ENCODE results near the gene ACTN4.

ACTN4 gene

GRCh38 chr19:38654628-38655055 is 7.2 kb downstream of the ACTN4 start:
- H3K27me3 ChIP-seq (ENCODE audit: control insufficient read depth in 1 of 2, insufficient read depth in 2 of 2, low read length in 2 of 2): no peaks in the 10 kb centered on the region
- peaks cover 96% of the 10 kb centered on the region for H3K4me1 ChIP-seq (ENCODE audit: insufficient read depth, low read length)
- peak overlapping the region; percentile 48 for H3K27ac ChIP-seq (ENCODE audit: low read depth, low read length)
- no peaks in the 10 kb centered on the region for H3K36me3 ChIP-seq (ENCODE audit: insufficient read depth, low read length)
- no peaks in the 10 kb centered on the region for H3K9me3 ChIP-seq (ENCODE audit: low read length)
- H3K9ac ChIP-seq (ENCODE audit: low read length): no peak overlapping the region
- H3K4me3 ChIP-seq (ENCODE audit: low read depth in 1 of 2, low read length in 2 of 2): no peak overlapping the region

DNA sequence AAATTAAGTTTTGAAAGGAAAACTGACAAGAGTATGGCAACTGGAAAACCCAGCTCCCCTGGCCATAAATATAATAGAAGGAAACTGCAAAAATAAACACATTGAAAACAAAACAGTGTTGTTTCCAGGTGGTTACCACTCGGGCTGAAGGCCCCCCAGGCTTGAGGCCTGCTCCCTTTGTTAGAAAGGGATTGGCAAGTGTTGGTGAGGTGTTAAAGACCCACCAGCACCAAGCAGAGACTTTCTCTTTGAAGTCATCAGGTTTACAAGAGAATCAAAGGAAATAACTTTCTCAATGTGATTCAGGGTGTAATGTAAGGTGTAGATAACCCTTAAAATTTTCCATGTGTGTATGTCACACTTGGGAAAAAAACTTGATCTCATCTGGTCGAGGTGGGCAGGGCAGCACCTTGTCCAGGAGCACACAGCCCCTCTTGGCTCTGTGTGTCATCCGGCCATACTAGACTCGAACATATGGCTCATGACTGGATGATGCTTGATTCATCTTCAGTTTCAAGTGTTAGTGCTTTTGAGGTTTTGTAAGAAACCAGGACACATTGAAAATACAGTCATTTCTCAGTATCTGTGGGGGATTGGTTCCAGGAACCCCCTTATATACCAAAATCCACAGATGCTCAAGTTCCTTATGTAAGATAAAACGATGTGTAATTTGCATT is 7.8 kb downstream of the ACTN4 start:
- Histone ChIP-seq H3K9me3 (ENCODE audit: low read length) (no peaks in the 10 kb centered on the region), H3K4me1 (ENCODE audit: insufficient read depth, low read length) (peaks cover 91% of the 10 kb centered on the region), H3K36me3 (ENCODE audit: insufficient read depth, low read length) (no peaks in the 10 kb centered on the region), H3K27ac (ENCODE audit: low read depth, low read length) (peak overlapping the region; percentile 48), H3K9ac (ENCODE audit: low read length) (no peak overlapping the region), H3K4me3 (ENCODE audit: low read depth in 1 of 2, low read length in 2 of 2) (no peak overlapping the region), H3K27me3 (ENCODE audit: control insufficient read depth in 1 of 2, insufficient read depth in 2 of 2, low read length in 2 of 2) (no peaks in the 10 kb centered on the region)

DNA sequence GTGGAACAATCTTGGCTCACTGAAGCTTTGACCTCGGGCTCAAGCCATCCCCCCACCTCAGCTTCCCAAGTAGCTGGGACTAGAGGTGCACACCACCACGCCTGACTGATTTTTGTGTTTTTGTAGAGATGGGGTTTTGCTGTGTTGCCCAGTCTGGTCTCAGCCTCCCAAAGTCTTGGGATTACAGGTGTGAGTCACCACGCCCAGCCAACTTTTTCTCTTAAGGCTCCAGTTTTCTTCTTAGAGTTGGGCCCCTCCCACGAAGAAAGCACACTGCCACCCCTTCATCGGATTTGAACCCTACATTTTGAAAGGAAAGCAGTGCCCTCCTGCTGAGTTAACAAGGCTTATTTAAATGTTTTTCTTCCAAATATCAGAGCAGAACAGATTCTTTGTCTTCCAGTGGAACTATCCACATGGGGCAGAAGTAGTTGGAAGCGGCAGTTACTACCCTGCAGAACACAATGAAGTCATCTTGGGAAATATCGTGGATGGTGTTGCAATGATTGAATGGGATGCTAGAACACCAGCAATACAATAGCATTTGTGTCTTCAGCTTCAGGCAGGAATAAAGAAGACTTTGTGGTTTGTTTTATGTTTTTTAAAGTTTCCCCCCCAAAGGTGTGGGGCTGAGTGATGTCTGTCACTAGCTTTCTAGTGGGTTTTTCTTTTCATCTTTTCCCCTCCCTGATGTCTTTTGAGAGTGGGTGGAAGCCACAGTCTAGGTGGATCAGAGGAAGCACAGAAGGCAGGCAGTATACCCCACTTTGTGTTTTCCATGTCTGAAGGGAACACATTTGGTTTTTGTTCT is 8.9 kb downstream of the ACTN4 start:
- Histone ChIP-seq H3K4me3 (ENCODE audit: low read depth in 1 of 2, low read length in 2 of 2) (no peak overlapping the region), H3K9me3 (ENCODE audit: low read length) (no peaks in the 10 kb centered on the region), H3K9ac (ENCODE audit: low read length) (no peak overlapping the region)

GRCh38 chr19:38657633-38658222 is 10.3 kb downstream of the ACTN4 start:
- peaks cover 86% of the 10 kb centered on the region for H3K4me1 ChIP-seq (ENCODE audit: insufficient read depth, low read length)
- no peaks in the 10 kb centered on the region for H3K27me3 ChIP-seq (ENCODE audit: control insufficient read depth in 1 of 2, insufficient read depth in 2 of 2, low read length in 2 of 2)
- no peaks in the 10 kb centered on the region for H3K9me3 ChIP-seq (ENCODE audit: low read length)
- peak overlapping the region; percentile 32 for H3K9ac ChIP-seq (ENCODE audit: low read length)
- H3K27ac ChIP-seq (ENCODE audit: low read depth, low read length): peak overlapping the region; percentile 86
- no peak overlapping the region for H3K4me3 ChIP-seq (ENCODE audit: low read depth in 1 of 2, low read length in 2 of 2)
- H3K36me3 ChIP-seq (ENCODE audit: insufficient read depth, low read length): no peaks in the 10 kb centered on the region

More for the DNA sequence above, 8.9 kb downstream of the ACTN4 start:
- Histone ChIP-seq H3K4me1 (ENCODE audit: insufficient read depth, low read length) (peaks cover 90% of the 10 kb centered on the region), H3K27ac (ENCODE audit: low read depth, low read length) (peak overlapping the region; percentile 19), H3K36me3 (ENCODE audit: insufficient read depth, low read length) (no peaks in the 10 kb centered on the region), H3K27me3 (ENCODE audit: control insufficient read depth in 1 of 2, insufficient read depth in 2 of 2, low read length in 2 of 2) (no peaks in the 10 kb centered on the region)

- H3K9me3 ChIP-seq (ENCODE audit: low read length): no peaks in the 10 kb centered on the region
- H3K4me3 ChIP-seq (ENCODE audit: low read depth in 1 of 2, low read length in 2 of 2): peak overlapping the region in 1 of 2 donors; percentile 19
- H3K9ac ChIP-seq (ENCODE audit: low read length): peak overlapping the region; percentile 32
- H3K27ac ChIP-seq (ENCODE audit: low read depth, low read length): peak overlapping the region; percentile 86
- no peaks in the 10 kb centered on the region for H3K27me3 ChIP-seq (ENCODE audit: control insufficient read depth in 1 of 2, insufficient read depth in 2 of 2, low read length in 2 of 2)
- H3K4me1 ChIP-seq (ENCODE audit: insufficient read depth, low read length): peaks cover 84% of the 10 kb centered on the region
- no peaks in the 10 kb centered on the region for H3K36me3 ChIP-seq (ENCODE audit: insufficient read depth, low read length)
Measured at GRCh38 chr19:38658462-38659306, 11.2 kb downstream of the ACTN4 start.

GRCh38 chr19:38660724-38661123 is 13.3 kb downstream of the ACTN4 start:
- Histone ChIP-seq H3K27ac (ENCODE audit: low read depth, low read length) (no peak overlapping the region), H3K36me3 (ENCODE audit: insufficient read depth, low read length) (no peaks in the 10 kb centered on the region), H3K4me3 (ENCODE audit: low read depth in 1 of 2, low read length in 2 of 2) (no peak overlapping the region), H3K27me3 (ENCODE audit: control insufficient read depth in 1 of 2, insufficient read depth in 2 of 2, low read length in 2 of 2) (no peaks in the 10 kb centered on the region), H3K9ac (ENCODE audit: low read length) (no peak overlapping the region), H3K9me3 (ENCODE audit: low read length) (no peaks in the 10 kb centered on the region), H3K4me1 (ENCODE audit: insufficient read depth, low read length) (peaks cover 84% of the 10 kb centered on the region)

GRCh38 chr19:38661136-38661535 is 13.7 kb downstream of the ACTN4 start:
- H3K27me3 ChIP-seq (ENCODE audit: control insufficient read depth in 1 of 2, insufficient read depth in 2 of 2, low read length in 2 of 2): no peaks in the 10 kb centered on the region
- no peak overlapping the region for H3K9ac ChIP-seq (ENCODE audit: low read length)
- H3K36me3 ChIP-seq (ENCODE audit: insufficient read depth, low read length): no peaks in the 10 kb centered on the region
- H3K4me3 ChIP-seq (ENCODE audit: low read depth in 1 of 2, low read length in 2 of 2): no peak overlapping the region
- H3K9me3 ChIP-seq (ENCODE audit: low read length): no peaks in the 10 kb centered on the region
- no peak overlapping the region for H3K27ac ChIP-seq (ENCODE audit: low read depth, low read length)
- peaks cover 84% of the 10 kb centered on the region for H3K4me1 ChIP-seq (ENCODE audit: insufficient read depth, low read length)

- Histone ChIP-seq H3K4me1 (ENCODE audit: insufficient read depth, low read length) (peaks cover 85% of the 10 kb centered on the region), H3K4me3 (ENCODE audit: low read depth in 1 of 2, low read length in 2 of 2) (no peak overlapping the region), H3K9ac (ENCODE audit: low read length) (no peak overlapping the region), H3K27ac (ENCODE audit: low read depth, low read length) (no peak overlapping the region), H3K9me3 (ENCODE audit: low read length) (no peaks in the 10 kb centered on the region), H3K36me3 (ENCODE audit: insufficient read depth, low read length) (no peaks in the 10 kb centered on the region), H3K27me3 (ENCODE audit: control insufficient read depth in 1 of 2, insufficient read depth in 2 of 2, low read length in 2 of 2) (no peaks in the 10 kb centered on the region)
Measured at GRCh38 chr19:38661996-38662395, 14.5 kb downstream of the ACTN4 start.

GRCh38 chr19:38662537-38663155 is 15.2 kb downstream of the ACTN4 start:
- no peaks in the 10 kb centered on the region for H3K9me3 ChIP-seq (ENCODE audit: low read length)
- H3K27me3 ChIP-seq (ENCODE audit: control insufficient read depth in 1 of 2, insufficient read depth in 2 of 2, low read length in 2 of 2): no peaks in the 10 kb centered on the region
- H3K27ac ChIP-seq (ENCODE audit: low read depth, low read length): peak overlapping the region; percentile 35
- H3K36me3 ChIP-seq (ENCODE audit: insufficient read depth, low read length): no peaks in the 10 kb centered on the region
- H3K4me1 ChIP-seq (ENCODE audit: insufficient read depth, low read length): peaks cover 85% of the 10 kb centered on the region
- H3K4me3 ChIP-seq (ENCODE audit: low read depth in 1 of 2, low read length in 2 of 2): no peak overlapping the region
- no peak overlapping the region for H3K9ac ChIP-seq (ENCODE audit: low read length)

GRCh38 chr19:38663156-38663651 is 15.8 kb downstream of the ACTN4 start:
- Histone ChIP-seq H3K27ac (ENCODE audit: low read depth, low read length) (peak overlapping the region; percentile 85), H3K9ac (ENCODE audit: low read length) (peak overlapping the region; percentile 31), H3K4me1 (ENCODE audit: insufficient read depth, low read length) (peaks cover 85% of the 10 kb centered on the region), H3K27me3 (ENCODE audit: control insufficient read depth in 1 of 2, insufficient read depth in 2 of 2, low read length in 2 of 2) (no peaks in the 10 kb centered on the region), H3K4me3 (ENCODE audit: low read depth in 1 of 2, low read length in 2 of 2) (peak overlapping the region; percentile 4 to 22), H3K9me3 (ENCODE audit: low read length) (no peaks in the 10 kb centered on the region), H3K36me3 (ENCODE audit: insufficient read depth, low read length) (no peaks in the 10 kb centered on the region)

Measured in muscle layer of colon (tissue), 2 donors.